PFSK-1 (cell line): ENCODE results near the gene WFS1.

Source experiments
- FOXP2 ChIP-seq: optimal IDR thresholded peaks from 2 replicates; pipeline ENCODE3; 2011; ENCODE audit warnings: borderline replicate concordance, control low read depth, inconsistent platforms; ENCODE audit not compliant: insufficient read depth; ENCODE audit errors: extremely low read length, extremely low read depth
- POLR2AphosphoS5 ChIP-seq: IDR thresholded peaks from 2 replicates; pipeline ENCODE4 v1.6.1; 2012; ENCODE audit warnings: low read depth, mild to moderate bottlenecking, control low read depth, low read length, moderate library complexity
- REST ChIP-seq, 2 experiments: IDR thresholded peaks; 2 replicates each; pipeline versions ENCODE4 v1.6.1 to v1.8.0; 2011 to 2012; ENCODE audit warnings: low read depth in 2 of 2, low read length in 2 of 2, control low read depth in 1 of 2, inconsistent platforms in 1 of 2, mild to moderate bottlenecking in 1 of 2, moderate library complexity in 1 of 2; ENCODE audit not compliant: insufficient read depth in 1 of 2
- SIN3A ChIP-seq: IDR thresholded peaks from 2 replicates; pipeline ENCODE4 v1.6.1; 2012; ENCODE audit warnings: mild to moderate bottlenecking, low read length, moderate library complexity, borderline replicate concordance; ENCODE audit not compliant: insufficient read depth
- TAF1 ChIP-seq: IDR thresholded peaks from 2 replicates; pipeline ENCODE4 v1.6.1; 2012; ENCODE audit warnings: low read length, control low read depth, borderline replicate concordance; ENCODE audit not compliant: insufficient read depth

The WFS1 gene

GRCh38 chr4:6295495-6295894 lies 25.8 kb downstream of the WFS1 start:
- TF ChIP-seq REST (IDR thresholded peaks at IDR 0.05; ENCODE audit: insufficient read depth in 1 of 2, low read depth in 2 of 2, low read length in 2 of 2) (no peak), SIN3A (no peak), FOXP2 (no peak), POLR2AphosphoS5 (no peak), TAF1 (no peak)

- TF ChIP-seq TAF1 = no peak
- no peak for TF ChIP-seq POLR2AphosphoS5
- no peak for TF ChIP-seq SIN3A
- no peak for TF ChIP-seq FOXP2
- TF ChIP-seq REST (IDR thresholded peaks at IDR 0.05; ENCODE audit: insufficient read depth in 1 of 2, low read depth in 2 of 2, low read length in 2 of 2) = no peak
Observed at GRCh38 chr4:6296026-6296425, 26.4 kb downstream of the WFS1 start.

DNA sequence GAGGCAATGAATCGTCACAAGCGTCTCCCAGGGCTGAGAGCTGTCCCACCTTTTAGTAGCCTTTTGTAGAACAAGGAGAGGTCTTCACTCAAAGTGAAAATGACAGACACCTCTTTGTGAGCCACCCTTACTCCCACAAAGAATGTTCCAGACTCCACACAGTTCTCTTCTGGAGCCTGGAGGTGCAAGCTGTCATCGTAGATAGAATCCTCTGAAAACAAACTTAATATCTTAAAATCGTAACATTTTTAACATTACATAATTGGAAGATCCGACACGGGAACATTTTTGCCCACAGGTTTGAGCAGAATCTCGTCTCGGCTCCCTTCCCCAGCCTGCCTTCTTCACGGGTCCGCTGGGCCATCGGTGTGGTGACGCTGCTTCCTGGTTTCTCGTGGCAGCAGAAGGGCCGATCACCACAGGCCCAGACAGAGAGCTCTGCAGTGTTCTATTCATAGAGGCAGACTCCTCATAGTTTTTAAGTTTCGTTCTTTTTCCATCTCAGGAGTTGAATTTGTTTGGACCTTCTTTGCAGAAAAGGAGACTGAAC lies 27.7 kb downstream of the WFS1 start:
- TF ChIP-seq REST (IDR thresholded peaks at IDR 0.05; ENCODE audit: insufficient read depth in 1 of 2, low read depth in 2 of 2, low read length in 2 of 2) (no peak), SIN3A (no peak), POLR2AphosphoS5 (no peak), FOXP2 (no peak), TAF1 (no peak)

DNA sequence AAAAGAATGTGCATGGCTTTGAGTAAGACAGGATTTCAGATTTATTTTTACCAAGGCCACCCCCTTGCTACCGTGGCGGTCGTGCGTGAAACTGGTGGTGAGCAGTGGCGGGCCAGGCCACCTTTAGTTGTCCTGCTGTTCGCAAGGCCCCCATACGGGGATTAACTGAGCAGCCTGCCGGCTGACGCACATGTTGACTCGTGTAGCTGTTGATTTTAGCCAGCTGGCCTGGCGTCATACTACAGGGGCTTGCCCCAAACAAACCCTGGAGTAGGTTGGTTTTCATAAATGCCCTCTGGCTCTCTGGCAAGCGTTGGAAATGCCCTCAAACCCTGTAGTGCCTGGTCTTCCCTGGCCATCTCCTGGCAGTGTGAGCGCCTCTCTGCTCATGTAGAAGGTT lies 28.4 kb downstream of the WFS1 start:
- no peak for TF ChIP-seq FOXP2
- TF ChIP-seq REST (IDR thresholded peaks at IDR 0.05; ENCODE audit: insufficient read depth in 1 of 2, low read depth in 2 of 2, low read length in 2 of 2) = no peak
- TF ChIP-seq POLR2AphosphoS5 = no peak
- no peak for TF ChIP-seq SIN3A
- TF ChIP-seq TAF1 = no peak

DNA sequence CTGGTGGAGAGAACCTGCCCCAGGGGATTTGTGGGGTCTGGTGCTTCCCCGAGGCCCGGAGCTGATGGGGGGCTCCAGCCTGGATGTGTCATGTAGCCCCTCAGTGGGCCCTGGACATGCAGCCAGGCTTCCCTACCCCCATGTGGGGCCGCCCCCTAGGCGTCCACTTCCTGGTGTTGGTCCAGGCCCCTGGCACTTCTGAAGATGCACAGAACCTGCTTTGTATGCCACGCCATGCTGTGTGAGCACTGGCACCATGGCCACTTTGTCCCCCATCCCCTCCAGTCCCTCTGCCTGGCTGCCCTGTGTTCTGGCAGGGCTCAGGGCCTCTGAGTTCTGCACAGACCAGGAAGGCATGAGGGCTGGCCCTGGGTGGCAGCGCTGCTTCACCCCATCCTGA lies 29.2 kb downstream of the WFS1 start:
- TF ChIP-seq FOXP2 = no peak
- TF ChIP-seq SIN3A = no peak
- TF ChIP-seq TAF1 = no peak
